Activated gamma-delta T cell (primary cell): ENCODE data around the gene TBC1D24.
A peak's percentile ranks its signal among the peaks of the same experiment; 100 is the strongest.
"Not testable (repeated sequence)": the region's sequence is repeated elsewhere in the genome, so short reads cannot be mapped to it uniquely, and the experiment has no call there.

Experiments
- DNase-seq: peaks from one replicate; lab custom pipeline; 2025; lab: John Stamatoyannopoulos, UW

TBC1D24 gene

GRCh38 chr16:2532494-2533141, 57.7 kb downstream of the TBC1D24 start:
- DNase-seq, result peak; percentile 37

- not testable (repeated sequence) for DNase-seq
Observed at GRCh38 chr16:2533142-2533755, 58.3 kb downstream of the TBC1D24 start.

- DNase-seq, result no peak
Observed at GRCh38 chr16:2533912-2534311, 59.0 kb downstream of the TBC1D24 start.

GRCh38 chr16:2534335-2534734, 59.4 kb downstream of the TBC1D24 start:
- not testable (repeated sequence) for DNase-seq

- no peak for DNase-seq
Observed at GRCh38 chr16:2535625-2536013, 60.7 kb downstream of the TBC1D24 start.

- DNase-seq, result peak; percentile 92
Observed at GRCh38 chr16:2537451-2538379, 62.8 kb downstream of the TBC1D24 start, which contains the start of gene PDPK1. TSS of gene PDPK1 (plus strand) at chr16:2538021. CDS start at chr16:2538113, 92 bp downstream.

GRCh38 chr16:2539192-2539844, 64.4 kb downstream of the TBC1D24 start:
- DNase-seq, result not testable (repeated sequence)

- not testable (repeated sequence) for DNase-seq
Observed at GRCh38 chr16:2539845-2540458, 65.0 kb downstream of the TBC1D24 start.

GRCh38 chr16:2540912-2541311, 66.0 kb downstream of the TBC1D24 start:
- DNase-seq, result not testable (repeated sequence)

GRCh38 chr16:2541409-2541808, 66.5 kb downstream of the TBC1D24 start:
- DNase-seq, result not testable (repeated sequence)

GRCh38 chr16:2543771-2544170, 68.8 kb downstream of the TBC1D24 start:
- DNase-seq, result not testable (repeated sequence)

- DNase-seq, result not testable (repeated sequence)
Observed at GRCh38 chr16:2550283-2550878, 75.5 kb downstream of the TBC1D24 start.

- DNase-seq, result not testable (repeated sequence)
Observed at GRCh38 chr16:2551420-2551889, 76.5 kb downstream of the TBC1D24 start.

- DNase-seq, result not testable (repeated sequence)
Observed at GRCh38 chr16:2554709-2555425, 79.9 kb downstream of the TBC1D24 start.
